HuH-7 (cell line): ENCODE measurements around the gene RPL18A.
A peak's percentile ranks its signal among the peaks of the same experiment; 100 is the strongest.

Experiments used
- DNase-seq: peaks from one replicate; pipeline ENCODE4 v3.0.0; 2011; ENCODE audit warnings: low spot score

Gene RPL18A

GRCh38 chr19:17841810-17842662 is 17.7 kb upstream of the RPL18A start:
- DNase-seq = no peak

GRCh38 chr19:17842663-17843291 is 16.9 kb upstream of the RPL18A start:
- no peak for DNase-seq

GRCh38 chr19:17843292-17843827 is 16.4 kb upstream of the RPL18A start:
- no peak for DNase-seq

- no peak for DNase-seq
Observed at GRCh38 chr19:17843908-17844490, 15.7 kb upstream of the RPL18A start.

GRCh38 chr19:17846146-17846545 is 13.6 kb upstream of the RPL18A start:
- no peak for DNase-seq

GRCh38 chr19:17847538-17848366 is 12.0 kb upstream of the RPL18A start, which contains the start of gene JAK3:
TSS of gene JAK3 (minus strand) at chr19:17847982. CDS start at chr19:17844417, 3,565 bp downstream.
- DNase-seq = no peak

GRCh38 chr19:17848595-17849292 is 11.0 kb upstream of the RPL18A start:
- DNase-seq = no peak

GRCh38 chr19:17854061-17854460 is 5.6 kb upstream of the RPL18A start:
- DNase-seq = no peak

- peak; percentile 89 for DNase-seq
Observed at GRCh38 chr19:17855280-17856152, 4.2 kb upstream of the RPL18A start.

- DNase-seq = no peak
Observed at GRCh38 chr19:17860331-17860992, 752 bp downstream of the RPL18A start.

GRCh38 chr19:17860993-17861360 is 1.3 kb downstream of the RPL18A start:
- DNase-seq = no peak

- DNase-seq = no peak
Observed at GRCh38 chr19:17861542-17862402, 2.1 kb downstream of the RPL18A start.

GRCh38 chr19:17862711-17863519 is 3.2 kb downstream of the RPL18A start:
- no peak for DNase-seq

- no peak for DNase-seq
Observed at GRCh38 chr19:17863520-17864182, 3.9 kb downstream of the RPL18A start.

GRCh38 chr19:17865364-17866311 is 5.9 kb downstream of the RPL18A start:
- peak; percentile 66 for DNase-seq

- DNase-seq = no peak
Observed at GRCh38 chr19:17866312-17866963, 6.7 kb downstream of the RPL18A start.
